Loucy (cell line): ENCODE results near the gene ZFP36L2.

Experiments
- H2AFZ ChIP-seq: fragments of 200-600 bp; sonication (generic); 2 replicates; pipeline ENCODE4 v1.6.0; 2016; ENCODE audit warnings: antibody characterized with exemption, mild to moderate bottlenecking, low read length, moderate library complexity
- H3F3A ChIP-seq: fragments of 200-600 bp; 2 replicates; pipeline ENCODE4 v1.6.0; 2016; ENCODE audit warnings: antibody characterized with exemption, low read depth, mild to moderate bottlenecking
- H3K27me3 ChIP-seq: fragments of 200-600 bp; sonication (generic); 2 replicates; pipeline ENCODE4 v1.6.1; 2014; ENCODE audit warnings: low read length, mild to moderate bottlenecking; ENCODE audit not compliant: insufficient read depth, poor library complexity, severe bottlenecking
- H3K36me3 ChIP-seq: fragments of 200-600 bp; sonication (generic); 2 replicates; pipeline ENCODE4 v1.6.1; 2016; ENCODE audit warnings: low read length; ENCODE audit not compliant: insufficient read depth
- H3K4me1 ChIP-seq: fragments of 200-600 bp; sonication (generic); 2 replicates; pipeline ENCODE4 v1.5.1; 2014; ENCODE audit warnings: low read length, mild to moderate bottlenecking; ENCODE audit not compliant: insufficient read depth, poor library complexity, severe bottlenecking
- H3K4me2 ChIP-seq: fragments of 200-600 bp; sonication (generic); 2 replicates; pipeline ENCODE4 v1.6.0; 2014; ENCODE audit warnings: antibody characterized with exemption, low read length, low read depth, mild to moderate bottlenecking; ENCODE audit not compliant: poor library complexity, severe bottlenecking
- H3K4me3 ChIP-seq: fragments of 200-600 bp; sonication (generic); 2 replicates; pipeline ENCODE4 v1.5.1; 2014; ENCODE audit warnings: low read length, mild to moderate bottlenecking, mixed read lengths; ENCODE audit not compliant: poor library complexity, severe bottlenecking
- H3K79me2 ChIP-seq: fragments of 200-600 bp; sonication (generic); 2 replicates; pipeline ENCODE4 v1.6.1; 2014; ENCODE audit warnings: low read length; ENCODE audit not compliant: insufficient read depth
- H3K9ac ChIP-seq: fragments of 200-600 bp; sonication (generic); 2 replicates; pipeline ENCODE4 v1.6.0; 2014; ENCODE audit warnings: mild to moderate bottlenecking, low read depth, low read length, moderate library complexity; ENCODE audit not compliant: poor library complexity, severe bottlenecking
- H3K9me2 ChIP-seq: fragments of 200-600 bp; sonication (generic); replicated peaks from 2 replicates; pipeline ENCODE4 v1.6.1; 2016; ENCODE audit warnings: low read depth, low read length, mixed read lengths
- H3K9me3 ChIP-seq: fragments of 200-600 bp; sonication (generic); 2 replicates; pipeline ENCODE4 v1.6.1; 2014; ENCODE audit warnings: mild to moderate bottlenecking, antibody characterized with exemption, low read length, low read depth; ENCODE audit not compliant: insufficient read depth
- H4K20me1 ChIP-seq: fragments of 200-600 bp; sonication (generic); 2 replicates; pipeline ENCODE4 v1.6.0; 2014; ENCODE audit warnings: antibody characterized with exemption, low read length, mild to moderate bottlenecking; ENCODE audit not compliant: insufficient read depth, poor library complexity, severe bottlenecking
- CTCF ChIP-seq: fragments of 200-600 bp; sonication (generic); conservative IDR thresholded peaks from 2 replicates; pipeline ENCODE4 v1.5.1; 2014; ENCODE audit warnings: mild to moderate bottlenecking, antibody characterized with exemption, low read length
- EZH2phosphoT487 ChIP-seq: fragments of 200-600 bp; IDR thresholded peaks from 2 replicates; pipeline ENCODE4 v1.6.1; 2018; ENCODE audit warnings: antibody characterized with exemption, mild to moderate bottlenecking, moderate library complexity, borderline replicate concordance

The ZFP36L2 gene

GRCh38 chr2:43194121-43194869 lies 32.1 kb downstream of the ZFP36L2 start:
- peaks cover 48% of the 10 kb centered on the region for H3K4me1 ChIP-seq
- TF ChIP-seq CTCF (no peak), EZH2phosphoT487 (no peak)
- H2AFZ ChIP-seq, result peak overlapping the region; percentile 28; the same call in 1 of the 2 replicates
- no peaks in the 10 kb centered on the region for H4K20me1 ChIP-seq
- peak overlapping the region; percentile 79 for H3K4me3 ChIP-seq
- peak overlapping the region; percentile 100 for H3K4me2 ChIP-seq
- H3K27me3 ChIP-seq, result no peaks in the 10 kb centered on the region
- H3K36me3 ChIP-seq, result no peaks in the 10 kb centered on the region
- H3K9me2 ChIP-seq, result no peaks in the 10 kb centered on the region
- H3K9me3 ChIP-seq, result no peaks in the 10 kb centered on the region
- H3K79me2 ChIP-seq, result peaks cover 19% of the 10 kb centered on the region
- H3K9ac ChIP-seq, result peak overlapping the region; percentile 97
- peaks cover 9% of the 10 kb centered on the region for H3F3A ChIP-seq

- H3K4me2 ChIP-seq, result peak overlapping the region; percentile 100
- peaks cover 46% of the 10 kb centered on the region for H3K4me1 ChIP-seq
- peaks cover 19% of the 10 kb centered on the region for H3K79me2 ChIP-seq
- H3K9me2 ChIP-seq, result no peaks in the 10 kb centered on the region
- no peaks in the 10 kb centered on the region for H3K27me3 ChIP-seq
- H2AFZ ChIP-seq, result no peak overlapping the region
- TF ChIP-seq EZH2phosphoT487, result no peak
- no peak for TF ChIP-seq CTCF
- H3K36me3 ChIP-seq, result no peaks in the 10 kb centered on the region
- peak overlapping the region; percentile 97 for H3K9ac ChIP-seq
- no peaks in the 10 kb centered on the region for H4K20me1 ChIP-seq
- no peaks in the 10 kb centered on the region for H3K9me3 ChIP-seq
- peak overlapping the region; percentile 79 for H3K4me3 ChIP-seq
- peaks cover 9% of the 10 kb centered on the region for H3F3A ChIP-seq
Observed at GRCh38 chr2:43193652-43194120, 32.7 kb downstream of the ZFP36L2 start.

DNA sequence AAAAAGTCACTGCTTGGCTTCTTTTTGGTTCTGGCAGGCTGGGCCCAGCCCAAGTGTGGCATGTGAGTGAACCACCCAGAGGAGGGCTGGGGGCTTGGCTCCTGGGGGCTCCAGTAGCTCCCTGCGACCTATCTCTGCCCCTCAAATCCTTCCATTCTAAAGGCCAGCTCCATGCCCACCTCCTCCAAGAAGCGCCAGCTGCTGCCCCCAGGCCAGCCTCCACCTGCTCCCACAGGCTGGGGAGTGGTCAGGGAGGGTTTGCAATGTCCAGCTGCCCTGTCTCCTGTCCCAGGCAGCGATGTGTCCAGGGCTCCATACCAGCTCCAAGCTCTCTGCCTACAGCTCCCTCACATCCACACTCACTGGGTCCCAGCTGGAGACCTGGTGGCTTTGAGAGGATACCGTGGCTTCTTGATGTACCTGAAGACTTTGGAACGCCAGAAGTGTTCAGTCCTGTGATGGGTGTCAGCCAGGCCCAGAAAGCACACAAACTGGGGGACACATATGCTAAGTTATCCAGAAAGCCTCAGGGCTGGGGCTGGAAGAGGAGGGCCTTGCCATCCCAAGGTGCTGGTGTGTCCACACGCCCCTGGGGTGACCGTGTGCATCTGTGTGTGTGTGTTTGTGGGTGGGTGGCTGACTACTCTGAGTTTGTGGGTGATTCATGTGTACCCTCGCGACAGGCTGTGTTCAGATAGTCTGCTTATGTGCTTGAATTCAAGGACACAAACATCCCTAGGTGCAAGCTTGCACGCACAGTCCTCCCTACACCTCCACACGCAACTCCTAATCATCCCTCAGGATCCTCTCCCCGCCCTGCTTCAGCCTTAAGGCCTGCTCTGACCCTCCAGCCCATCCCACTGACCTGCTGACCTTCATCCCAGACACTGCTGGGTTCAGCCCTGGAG lies 33.4 kb downstream of the ZFP36L2 start:
- Histone ChIP-seq H2AFZ (no peak overlapping the region), H4K20me1 (no peaks in the 10 kb centered on the region), H3K4me2 (peak overlapping the region; percentile 100), H3K4me3 (peak overlapping the region; percentile 79), H3K9ac (peak overlapping the region; percentile 97), H3K9me3 (no peaks in the 10 kb centered on the region), H3K27me3 (no peaks in the 10 kb centered on the region), H3K79me2 (peaks cover 19% of the 10 kb centered on the region), H3K4me1 (peaks cover 46% of the 10 kb centered on the region), H3K36me3 (no peaks in the 10 kb centered on the region), H3K9me2 (no peaks in the 10 kb centered on the region), H3F3A (peaks cover 9% of the 10 kb centered on the region)
- TF ChIP-seq EZH2phosphoT487, result no peak
- no peak for TF ChIP-seq CTCF
